NCI-H2171 (cell line): ENCODE data around the gene CPEB3.
A peak's percentile ranks its signal among the peaks of the same experiment; 100 is the strongest.

Source experiments
- DNase-seq: peaks from one replicate; lab custom pipeline; 2025; lab: John Stamatoyannopoulos, UW

Gene CPEB3

GRCh38 chr10:92213049-92213448 is 77.8 kb downstream of the CPEB3 start:
- DNase-seq = no peak

- DNase-seq = no peak
These were observed 82.1 kb downstream of the CPEB3 start for GRCh38 chr10:92208736-92209135.

GRCh38 chr10:92208157-92208720 is 82.6 kb downstream of the CPEB3 start:
- DNase-seq = no peak

- no peak for DNase-seq
These were observed 83.8 kb downstream of the CPEB3 start for GRCh38 chr10:92207061-92207460.

GRCh38 chr10:92203919-92204623 is 86.8 kb downstream of the CPEB3 start:
- DNase-seq = no peak

- no peak for DNase-seq
These were observed 88.3 kb downstream of the CPEB3 start for GRCh38 chr10:92202536-92202935.

GRCh38 chr10:92200564-92200963 is 90.3 kb downstream of the CPEB3 start:
- no peak for DNase-seq

GRCh38 chr10:92187101-92187500 is 103.8 kb downstream of the CPEB3 start:
- no peak for DNase-seq

GRCh38 chr10:92184977-92185376 is 105.9 kb downstream of the CPEB3 start:
- no peak for DNase-seq

GRCh38 chr10:92183199-92183598 is 107.7 kb downstream of the CPEB3 start:
- DNase-seq = no peak

GRCh38 chr10:92181575-92181974 is 109.3 kb downstream of the CPEB3 start:
- DNase-seq = no peak

GRCh38 chr10:92180399-92180798 is 110.5 kb downstream of the CPEB3 start:
- DNase-seq = no peak

GRCh38 chr10:92177546-92177945 is 113.3 kb downstream of the CPEB3 start:
- DNase-seq = no peak

GRCh38 chr10:92175164-92175563 is 115.7 kb downstream of the CPEB3 start:
- no peak for DNase-seq

GRCh38 chr10:92173996-92174395 is 116.9 kb downstream of the CPEB3 start:
- peak; percentile 36 for DNase-seq

- DNase-seq = no peak
These were observed 126.7 kb downstream of the CPEB3 start for GRCh38 chr10:92164036-92164696.

- DNase-seq = no peak
These were observed 128.3 kb downstream of the CPEB3 start for GRCh38 chr10:92162541-92162940.

- no peak for DNase-seq
These were observed 133.8 kb downstream of the CPEB3 start for GRCh38 chr10:92156874-92157773.

GRCh38 chr10:92150823-92151222 is 140.1 kb downstream of the CPEB3 start:
- no peak for DNase-seq

- DNase-seq = no peak
These were observed 141.6 kb downstream of the CPEB3 start for GRCh38 chr10:92149261-92149660.

- no peak for DNase-seq
These were observed 144.1 kb downstream of the CPEB3 start for GRCh38 chr10:92146781-92147180.

GRCh38 chr10:92146107-92146506 is 144.8 kb downstream of the CPEB3 start:
- DNase-seq = no peak
